HepG2 (cell line): ENCODE measurements around the gene CYSLTR2. TPM values are rescaled to one million over a fixed set of nuclear protein-coding genes. Genes with fewer than 3 reads are reported as not detected.

Experiments
- ATAC-seq: fragments of 200-7000 bp; cut with Tn5 transposase; 3 replicates; pipeline ENCODE4 v1.9.1; 2020; ENCODE audit warnings: mild to moderate bottlenecking, moderate library complexity
- BruUV-seq: library from RNA; stranded (reverse); fragments of 400-500 nt; replicated peaks from 2 replicates; lab custom pipeline; 2021; lab: Mats Ljungman, UMichigan
- CTCF ChIA-PET: fragments of 300-600 bp; formaldehyde crosslinking; extraction: SDS; loops from one replicate; lab custom pipeline; 2021; ENCODE audit warnings: low total read pairs, inconsistent platforms, low intra/inter-chr PET ratio; lab: Yijun Ruan, JAX
- POLR2A ChIA-PET: fragments of 350-600 bp; sonication (Branson Sonifier 250); formaldehyde crosslinking; loops from one replicate; lab custom pipeline; 2020; ENCODE audit warnings: antibody characterized with exemption, inconsistent platforms; lab: Yijun Ruan, JAX
- DNase-seq: peaks from one replicate; pipeline ENCODE4 v3.0.0-alpha.2; 2015; ENCODE audit warnings: low spot score
- FAIRE-seq: peaks from 3 replicates; lab custom pipeline; 2011; peaks lifted over from hg19 to GRCh38; lab: Jason Lieb, UNC
- H2AFZ ChIP-seq: one replicate; pipeline ENCODE4 v1.6.1; 2011; ENCODE audit warnings: low read length, inconsistent platforms
- H3K27ac ChIP-seq: fragments of 300-600 bp; 3 replicates; pipeline ENCODE4 v1.8.0; 2011; ENCODE audit warnings: mixed run types, mild to moderate bottlenecking, mixed read lengths, low read length, inconsistent platforms; ENCODE audit not compliant: insufficient read depth; ENCODE audit errors: extremely low read length
- H3K27me3 ChIP-seq, 2 experiments: fragments of 200-600 bp in 1 of 2; 2 replicates in 1 of 2; 3 replicates in 1 of 2; pipeline versions ENCODE4 v1.6.0 to v1.8.0; 2011; ENCODE audit warnings: low read length in 2 of 2, mild to moderate bottlenecking in 2 of 2, moderate library complexity in 2 of 2, inconsistent platforms in 1 of 2; ENCODE audit not compliant: insufficient read depth in 2 of 2, control insufficient read depth in 1 of 2
- H3K36me3 ChIP-seq, 2 experiments: fragments of 200-600 bp in 1 of 2; replicated peaks in 1 of 2; 2 replicates in 1 of 2; 3 replicates in 1 of 2; pipeline versions ENCODE4 v1.5.1 to v1.8.0; 2011; ENCODE audit warnings: low read length in 2 of 2, inconsistent platforms in 1 of 2; ENCODE audit not compliant: insufficient read depth in 2 of 2, control insufficient read depth in 1 of 2
- H3K4me1 ChIP-seq: 2 replicates; pipeline ENCODE4 v1.5.1; 2012; ENCODE audit warnings: low read length, inconsistent platforms; ENCODE audit not compliant: insufficient read depth
- H3K4me2 ChIP-seq: 2 replicates; pipeline ENCODE4 v1.6.0; 2011; ENCODE audit warnings: low read depth, low read length, inconsistent platforms
- H3K4me3 ChIP-seq, 3 experiments: fragments of 200-600 bp in 1 of 3; sonication (generic), shearing (Covaris generic) in 1 of 3; replicated peaks in 1 of 3; 2 replicates each; pipeline ENCODE4 v1.5.1; 2011 to 2016; ENCODE audit warnings: low read length in 3 of 3, inconsistent platforms in 2 of 3, low read depth in 2 of 3, mild to moderate bottlenecking in 2 of 3, control low read depth in 1 of 3, mixed read lengths in 1 of 3; ENCODE audit not compliant: insufficient read depth in 1 of 3
- H3K79me2 ChIP-seq: one replicate; pipeline ENCODE4 v1.6.1; 2011; ENCODE audit warnings: low read length, inconsistent platforms; ENCODE audit not compliant: insufficient read depth
- H3K9ac ChIP-seq: 2 replicates; pipeline ENCODE4 v1.6.0; 2011; ENCODE audit warnings: mild to moderate bottlenecking, low read depth, low read length, inconsistent platforms; ENCODE audit not compliant: insufficient read depth
- H3K9me3 ChIP-seq: 2 replicates; pipeline ENCODE4 v1.5.1; 2012; ENCODE audit warnings: mild to moderate bottlenecking, low read length
- H4K20me1 ChIP-seq: 2 replicates; pipeline ENCODE4 v1.6.0; 2011; ENCODE audit warnings: inconsistent platforms, mild to moderate bottlenecking, low read length, moderate library complexity; ENCODE audit not compliant: insufficient read depth
- E2F5 ChIP-seq: sonication (generic); formaldehyde crosslinking; conservative IDR thresholded peaks from 2 replicates; pipeline ENCODE4 v1.4.0; 2020; ENCODE audit warnings: missing genetic modification reagents
- ETV6 ChIP-seq: sonication (generic); formaldehyde crosslinking; conservative IDR thresholded peaks from 2 replicates; pipeline ENCODE4 v1.4.0; 2020; ENCODE audit warnings: missing genetic modification reagents
- FOSL1 ChIP-seq: sonication (generic); formaldehyde crosslinking; IDR thresholded peaks from 2 replicates; pipeline ENCODE4 v1.9.0; 2021; ENCODE audit warnings: missing genetic modification reagents, borderline replicate concordance
- FOXP1 ChIP-seq, 2 experiments: fragments of 450-650 bp in 1 of 2; IDR thresholded peaks; 2 replicates each; pipeline ENCODE4 v1.6.1; 2017 to 2018; ENCODE audit warnings: antibody characterized with exemption in 1 of 2
- MTA3 ChIP-seq: sonication (generic); formaldehyde crosslinking; IDR thresholded peaks from 2 replicates; pipeline ENCODE4 v1.4.0; 2020; ENCODE audit warnings: missing genetic modification reagents
- NFATC3 ChIP-seq: sonication (generic); formaldehyde crosslinking; IDR thresholded peaks from 2 replicates; pipeline ENCODE4 v1.5.1; 2020; ENCODE audit warnings: mild to moderate bottlenecking, missing genetic modification reagents
- POGZ ChIP-seq: sonication (generic); formaldehyde crosslinking; IDR thresholded peaks from 2 replicates; pipeline ENCODE4 v1.4.0; 2020; ENCODE audit warnings: mild to moderate bottlenecking, missing genetic modification reagents
- RFXAP ChIP-seq: sonication (generic); formaldehyde crosslinking; IDR thresholded peaks from 2 replicates; pipeline ENCODE4 v1.4.0; 2020; ENCODE audit warnings: missing genetic modification reagents, borderline replicate concordance
- YEATS2 ChIP-seq: sonication (generic); formaldehyde crosslinking; IDR thresholded peaks from 2 replicates; pipeline ENCODE4 v1.4.0; 2020; ENCODE audit warnings: missing genetic modification reagents, borderline replicate concordance
- ZBTB14 ChIP-seq: sonication (generic); formaldehyde crosslinking; IDR thresholded peaks from 2 replicates; pipeline ENCODE4 v1.4.0; 2020; ENCODE audit warnings: missing genetic modification reagents
- ZBTB38 ChIP-seq: sonication (generic); formaldehyde crosslinking; IDR thresholded peaks from 2 replicates; pipeline ENCODE4 v1.5.1; 2020; ENCODE audit warnings: mild to moderate bottlenecking, missing genetic modification reagents
- ZNF20 ChIP-seq: sonication (generic); formaldehyde crosslinking; IDR thresholded peaks from 2 replicates; pipeline ENCODE4 v1.4.0; 2020; ENCODE audit warnings: mild to moderate bottlenecking, moderate library complexity, missing genetic modification reagents
- ZNF709 ChIP-seq: sonication (generic); formaldehyde crosslinking; IDR thresholded peaks from 2 replicates; pipeline ENCODE4 v1.5.0; 2020; ENCODE audit warnings: mild to moderate bottlenecking, missing genetic modification reagents
- ZNF713 ChIP-seq: sonication (generic); formaldehyde crosslinking; IDR thresholded peaks from 2 replicates; pipeline ENCODE4 v1.4.0; 2020; ENCODE audit warnings: mild to moderate bottlenecking, missing genetic modification reagents
- ZNF724P ChIP-seq: sonication (generic); formaldehyde crosslinking; IDR thresholded peaks from 2 replicates; pipeline ENCODE4 v1.8.0; 2022; ENCODE audit warnings: missing genetic modification reagents, borderline replicate concordance
- WGBS: methylation state at CpG from one replicate; pipeline ENCODE4 v1.1.6; 2017; ENCODE audit warnings: low lambda C conversion rate; 5-methylcytosine and 5-hydroxymethylcytosine counted together
- in situ Hi-C: cut with HindIII; loops from 2 replicates; pipeline ENCODE4 v1.10.0; 2017; ENCODE audit warnings: low pct_unique_long_range_greater_than_20kb; ENCODE audit not compliant: extremely low pct_ligation_motif_present
- intact Hi-C: fragments of 100-400 bp; cut with micrococcal nuclease; formaldehyde crosslinking; loops from one replicate; pipeline ENCODE4 v1.10.0; 2022; ENCODE audit not compliant: unreplicated experiment
- polyA plus RNA-seq, 8 experiments: library from polyadenylated mRNA; depleted of rRNA in 3 of 8; stranded (reverse) in 7 of 8; unstranded in 1 of 8; fragments of >200 nt; fragmentation: Illumina TruSeq in 4 of 8; extraction: Trizol in 4 of 8; gene quantifications; 2 replicates each; pipeline versions ENCODE4 v1.2.1 to v1.2.3, GENCODE V29; 2011 to 2016; ENCODE audit warnings: low read depth in 4 of 8, missing spikeins in 1 of 8, mixed read lengths in 1 of 8; ENCODE audit not compliant: insufficient read depth in 1 of 8
- total RNA-seq, 5 experiments: library from RNA; depleted of rRNA; stranded (reverse); fragments of >200 nt; fragmentation: Illumina TruSeq; extraction: Trizol; gene quantifications; 2 replicates each; pipeline ENCODE4 v1.2.3, GENCODE V29; 2016; ENCODE audit warnings: low read depth in 1 of 5
- TF ChIP-seq, protein P1 (sequence below): sonication (generic); formaldehyde crosslinking; IDR thresholded peaks from 2 replicates; pipeline ENCODE4 v1.9.0; 2021; ENCODE audit warnings: mild to moderate bottlenecking, missing genetic modification reagents

The CYSLTR2 gene
- total and polyA plus RNA-seq, 2 of the 13 experiments (the other 11 are each of a cell fraction or from before 2014, with no cell fraction given), result not detected

GRCh38 chr13:48642061-48642460 lies 11.7 kb upstream of the CYSLTR2 start (continued):
- TF ChIP-seq ZBTB14 (CRISPR knock-in tag) (no peak), ZNF709 (CRISPR knock-in tag) (no peak), ZBTB38 (CRISPR knock-in tag) (no peak), ZNF724P (CRISPR knock-in tag) (no peak)
- TF ChIP-seq, all 625 proteins: peak for 0

DNA sequence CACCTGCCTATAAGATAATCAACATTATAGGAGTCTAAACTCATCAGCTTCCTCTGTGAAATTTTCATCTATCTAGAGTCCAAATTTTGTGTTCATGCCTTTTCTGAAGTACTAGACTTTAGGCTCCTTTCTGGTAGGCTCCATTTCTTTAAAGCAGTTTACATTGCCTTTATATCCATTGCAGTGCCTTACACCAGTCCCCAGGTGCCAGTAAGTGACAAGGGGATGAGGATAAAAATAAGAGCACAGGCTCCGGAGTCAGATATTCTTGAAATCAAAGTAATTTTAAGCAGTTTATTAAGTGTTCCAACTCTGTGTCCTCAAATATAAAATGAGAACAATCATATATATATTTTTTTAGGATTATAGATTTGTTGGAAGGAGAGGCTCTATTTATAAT lies 10.6 kb upstream of the CYSLTR2 start:
- no peak overlapping the region for H3K27ac ChIP-seq
- ChIA-PET POLR2A (no interaction called here), CTCF (no interaction called here)
- H2AFZ ChIP-seq, result no peak overlapping the region
- ATAC-seq (no peak), FAIRE-seq (no peak), DNase-seq (no peak)
- no peaks in the 10 kb centered on the region for H3K36me3 ChIP-seq
- peaks cover 0 to 15% of the 10 kb centered on the region in 2 experiments; a peak in 1 of 5 replicates for H3K27me3 ChIP-seq
- no TSS peak for BruUV-seq
- TF ChIP-seq NFATC3 (CRISPR knock-in tag) (no peak), FOXP1 (IDR thresholded peaks at IDR 0.05) (no peak), FOXP1 (CRISPR knock-in tag; IDR thresholded peaks at IDR 0.05) (no peak), RFXAP (CRISPR knock-in tag) (no peak), POGZ (no peak), ZNF713 (no peak), ETV6 (CRISPR knock-in tag) (no peak), FOSL1 (CRISPR knock-in tag) (no peak), ZNF20 (no peak), YEATS2 (CRISPR knock-in tag) (no peak), E2F5 (CRISPR knock-in tag) (no peak), MTA3 (CRISPR knock-in tag) (no peak)
- TF ChIP-seq, protein P1, sequence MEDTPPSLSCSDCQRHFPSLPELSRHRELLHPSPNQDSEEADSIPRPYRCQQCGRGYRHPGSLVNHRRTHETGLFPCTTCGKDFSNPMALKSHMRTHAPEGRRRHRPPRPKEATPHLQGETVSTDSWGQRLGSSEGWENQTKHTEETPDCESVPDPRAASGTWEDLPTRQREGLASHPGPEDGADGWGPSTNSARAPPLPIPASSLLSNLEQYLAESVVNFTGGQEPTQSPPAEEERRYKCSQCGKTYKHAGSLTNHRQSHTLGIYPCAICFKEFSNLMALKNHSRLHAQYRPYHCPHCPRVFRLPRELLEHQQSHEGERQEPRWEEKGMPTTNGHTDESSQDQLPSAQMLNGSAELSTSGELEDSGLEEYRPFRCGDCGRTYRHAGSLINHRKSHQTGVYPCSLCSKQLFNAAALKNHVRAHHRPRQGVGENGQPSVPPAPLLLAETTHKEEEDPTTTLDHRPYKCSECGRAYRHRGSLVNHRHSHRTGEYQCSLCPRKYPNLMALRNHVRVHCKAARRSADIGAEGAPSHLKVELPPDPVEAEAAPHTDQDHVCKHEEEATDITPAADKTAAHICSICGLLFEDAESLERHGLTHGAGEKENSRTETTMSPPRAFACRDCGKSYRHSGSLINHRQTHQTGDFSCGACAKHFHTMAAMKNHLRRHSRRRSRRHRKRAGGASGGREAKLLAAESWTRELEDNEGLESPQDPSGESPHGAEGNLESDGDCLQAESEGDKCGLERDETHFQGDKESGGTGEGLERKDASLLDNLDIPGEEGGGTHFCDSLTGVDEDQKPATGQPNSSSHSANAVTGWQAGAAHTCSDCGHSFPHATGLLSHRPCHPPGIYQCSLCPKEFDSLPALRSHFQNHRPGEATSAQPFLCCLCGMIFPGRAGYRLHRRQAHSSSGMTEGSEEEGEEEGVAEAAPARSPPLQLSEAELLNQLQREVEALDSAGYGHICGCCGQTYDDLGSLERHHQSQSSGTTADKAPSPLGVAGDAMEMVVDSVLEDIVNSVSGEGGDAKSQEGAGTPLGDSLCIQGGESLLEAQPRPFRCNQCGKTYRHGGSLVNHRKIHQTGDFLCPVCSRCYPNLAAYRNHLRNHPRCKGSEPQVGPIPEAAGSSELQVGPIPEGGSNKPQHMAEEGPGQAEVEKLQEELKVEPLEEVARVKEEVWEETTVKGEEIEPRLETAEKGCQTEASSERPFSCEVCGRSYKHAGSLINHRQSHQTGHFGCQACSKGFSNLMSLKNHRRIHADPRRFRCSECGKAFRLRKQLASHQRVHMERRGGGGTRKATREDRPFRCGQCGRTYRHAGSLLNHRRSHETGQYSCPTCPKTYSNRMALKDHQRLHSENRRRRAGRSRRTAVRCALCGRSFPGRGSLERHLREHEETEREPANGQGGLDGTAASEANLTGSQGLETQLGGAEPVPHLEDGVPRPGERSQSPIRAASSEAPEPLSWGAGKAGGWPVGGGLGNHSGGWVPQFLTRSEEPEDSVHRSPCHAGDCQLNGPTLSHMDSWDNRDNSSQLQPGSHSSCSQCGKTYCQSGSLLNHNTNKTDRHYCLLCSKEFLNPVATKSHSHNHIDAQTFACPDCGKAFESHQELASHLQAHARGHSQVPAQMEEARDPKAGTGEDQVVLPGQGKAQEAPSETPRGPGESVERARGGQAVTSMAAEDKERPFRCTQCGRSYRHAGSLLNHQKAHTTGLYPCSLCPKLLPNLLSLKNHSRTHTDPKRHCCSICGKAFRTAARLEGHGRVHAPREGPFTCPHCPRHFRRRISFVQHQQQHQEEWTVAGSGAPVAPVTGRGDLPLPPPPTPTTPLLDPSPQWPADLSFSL (CRISPR knock-in tag), result no peak
- WGBS, result 4% methylated on average over 1 of the region's 1 CpG
- no peak overlapping the region for H3K4me3 ChIP-seq
- no peaks in the 10 kb centered on the region; the same call in 1 of the 2 replicates for H3K4me1 ChIP-seq
- intact Hi-C loops, result no loop called here
- no peak overlapping the region for H3K9ac ChIP-seq
- no peak overlapping the region for H3K4me2 ChIP-seq
- no peaks in the 10 kb centered on the region for H4K20me1 ChIP-seq
- no peaks in the 10 kb centered on the region for H3K79me2 ChIP-seq
- H3K9me3 ChIP-seq, result no peaks in the 10 kb centered on the region
- in situ Hi-C loops, result no loop called here
